Gastroesophageal sphincter (tissue), 3 donors: ENCODE results near the gene B4GALNT2.

ENCODE experiments used
- CTCF ChIP-seq, 4 experiments: fragments of 200-600 bp in 2 of 4; fragments of 450-650 bp in 2 of 4; sonication (generic) in 1 of 4; IDR thresholded peaks; one replicate each; pipeline ENCODE4 v1.5.1; 2017 to 2019; ENCODE audit warnings: antibody characterized with exemption in 4 of 4, mild to moderate bottlenecking in 2 of 4, moderate library complexity in 2 of 4
- POLR2A ChIP-seq, 2 donors: fragments of 450-650 bp; IDR thresholded peaks; one replicate each; pipeline ENCODE4 v1.6.1; 2017; ENCODE audit warnings: antibody characterized with exemption in 2 of 2, mild to moderate bottlenecking in 2 of 2, moderate library complexity in 1 of 2

DNA sequence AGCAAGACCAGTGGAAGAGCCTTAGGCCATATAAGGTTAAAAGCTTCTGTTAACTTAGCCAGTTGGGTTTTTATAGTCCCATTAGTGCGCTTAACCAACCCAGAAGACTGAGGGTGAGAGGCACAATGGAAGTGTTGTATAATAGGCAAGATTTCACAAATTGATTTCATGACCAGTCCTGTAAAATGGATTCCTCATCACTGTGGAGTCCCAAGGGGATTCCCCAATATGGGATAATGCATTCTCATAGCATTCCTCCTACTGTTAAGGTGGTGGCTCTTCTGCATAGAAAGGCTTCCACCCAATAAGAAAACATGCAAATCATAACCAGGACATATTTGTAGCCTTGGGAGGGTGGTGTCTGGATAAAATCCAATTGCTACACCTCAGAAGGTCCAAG lies 22.1 kb upstream of the B4GALNT2 start:
- no peak for TF ChIP-seq CTCF (IDR thresholded peaks at IDR 0.05)
- no peak for TF ChIP-seq POLR2A (IDR thresholded peaks at IDR 0.05)
